HG03432 (cell line): ENCODE measurements around the gene SERPING1.

Source experiments
- ATAC-seq: cut with Tn5 transposase; IDR thresholded peaks from one replicate; pipeline ENCODE4 v1.9.1; 2021; ENCODE audit warnings: mild to moderate bottlenecking, moderate library complexity; ENCODE audit not compliant: unreplicated experiment

The SERPING1 gene

GRCh38 chr11:57597916-57598830, 688 bp downstream of the SERPING1 start:
- ATAC-seq: no peak

DNA sequence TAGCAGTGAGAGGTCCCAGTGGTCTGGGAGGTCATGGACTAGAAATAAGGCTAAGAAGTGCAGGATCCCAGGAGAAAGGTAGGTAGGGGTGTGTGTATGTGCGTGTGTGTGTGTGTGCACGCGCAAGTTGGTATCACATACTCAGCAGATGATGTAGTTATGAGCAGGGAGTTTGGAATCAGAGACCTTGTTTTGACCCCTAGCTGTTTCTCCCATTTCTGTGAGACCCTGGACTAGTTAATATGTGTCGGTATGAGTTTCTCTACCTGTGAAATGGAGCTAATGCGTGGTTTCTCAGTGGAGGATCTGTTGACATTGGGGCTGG, 1.3 kb downstream of the SERPING1 start:
- ATAC-seq: no peak

DNA sequence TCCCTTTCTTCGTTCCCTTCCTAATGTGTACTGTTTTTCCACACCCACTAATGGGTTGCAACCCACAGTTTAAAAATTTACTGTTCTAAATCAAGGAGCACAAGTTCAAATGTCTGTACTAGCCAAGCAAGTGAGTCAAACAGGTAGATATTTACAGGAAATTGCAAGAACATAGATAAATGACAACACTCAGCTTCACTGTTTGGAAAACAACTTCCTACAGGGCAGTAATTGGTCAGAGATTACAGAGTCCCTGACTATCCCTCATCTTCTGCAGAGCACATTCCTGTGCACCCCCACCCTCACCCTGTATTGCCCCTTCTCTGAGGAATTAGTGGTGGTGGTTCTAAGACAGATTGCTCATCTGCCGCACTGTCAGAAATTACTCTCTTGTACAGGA, 1.9 kb downstream of the SERPING1 start:
- ATAC-seq: no peak

DNA sequence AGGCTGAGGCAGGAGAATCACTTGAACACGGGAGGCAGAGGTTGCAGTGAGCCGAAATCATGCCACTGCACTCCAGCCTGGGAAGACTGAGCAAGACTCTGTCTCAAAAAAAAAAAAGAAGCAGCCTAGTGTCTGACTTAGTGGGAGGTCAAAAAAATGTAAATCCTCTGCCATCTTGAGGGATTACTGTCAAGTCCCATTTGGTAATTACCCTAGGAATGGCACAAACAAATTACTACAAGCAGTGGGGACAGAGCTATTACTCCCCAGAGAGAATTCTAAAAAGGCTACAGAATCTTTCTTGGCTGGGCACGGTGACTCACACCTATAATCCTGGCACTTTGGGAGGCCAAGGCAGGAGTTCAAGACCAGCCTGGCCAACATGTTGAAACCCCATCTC, 3.8 kb downstream of the SERPING1 start:
- ATAC-seq: no peak

GRCh38 chr11:57604296-57605027, 7.0 kb downstream of the SERPING1 start:
- no peak for ATAC-seq

- ATAC-seq: no peak
Observed at GRCh38 chr11:57605028-57605420, 7.5 kb downstream of the SERPING1 start.

GRCh38 chr11:57610170-57610569, 12.7 kb downstream of the SERPING1 start:
- ATAC-seq: no peak

DNA sequence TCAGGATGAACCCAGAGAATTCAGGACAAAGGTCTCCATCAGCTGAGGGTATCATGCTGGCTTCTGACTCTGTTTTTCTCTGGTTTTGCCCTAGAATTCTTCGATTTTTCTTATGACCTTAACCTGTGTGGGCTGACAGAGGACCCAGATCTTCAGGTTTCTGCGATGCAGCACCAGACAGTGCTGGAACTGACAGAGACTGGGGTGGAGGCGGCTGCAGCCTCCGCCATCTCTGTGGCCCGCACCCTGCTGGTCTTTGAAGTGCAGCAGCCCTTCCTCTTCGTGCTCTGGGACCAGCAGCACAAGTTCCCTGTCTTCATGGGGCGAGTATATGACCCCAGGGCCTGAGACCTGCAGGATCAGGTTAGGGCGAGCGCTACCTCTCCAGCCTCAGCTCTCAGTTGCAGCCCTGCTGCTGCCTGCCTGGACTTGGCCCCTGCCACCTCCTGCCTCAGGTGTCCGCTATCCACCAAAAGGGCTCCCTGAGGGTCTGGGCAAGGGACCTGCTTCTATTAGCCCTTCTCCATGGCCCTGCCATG, 16.8 kb downstream of the SERPING1 start:
- ATAC-seq: no peak

- no peak for ATAC-seq
Observed at GRCh38 chr11:57615308-57615707, 17.8 kb downstream of the SERPING1 start.

DNA sequence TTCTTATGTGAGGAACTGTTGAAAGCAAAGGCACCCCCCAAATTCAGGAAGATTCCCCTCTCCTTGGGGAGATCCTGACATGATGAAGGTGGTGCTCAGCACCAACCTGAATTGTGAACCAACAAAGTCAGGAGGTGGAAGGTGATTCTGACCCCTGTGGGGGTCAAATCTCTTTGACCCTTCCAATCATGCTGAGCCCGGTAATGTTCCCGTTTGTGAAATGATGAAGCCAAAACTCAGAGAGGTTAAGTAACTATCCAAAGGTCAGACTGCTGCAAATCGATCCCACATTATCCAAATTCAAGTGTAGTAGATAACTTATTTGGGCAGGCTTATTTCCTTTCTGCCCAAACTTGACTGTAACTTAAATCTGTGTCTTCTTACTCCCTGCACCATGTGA, 19.1 kb downstream of the SERPING1 start:
- no peak for ATAC-seq

GRCh38 chr11:57618438-57618837, 21.0 kb downstream of the SERPING1 start:
- ATAC-seq: no peak

DNA sequence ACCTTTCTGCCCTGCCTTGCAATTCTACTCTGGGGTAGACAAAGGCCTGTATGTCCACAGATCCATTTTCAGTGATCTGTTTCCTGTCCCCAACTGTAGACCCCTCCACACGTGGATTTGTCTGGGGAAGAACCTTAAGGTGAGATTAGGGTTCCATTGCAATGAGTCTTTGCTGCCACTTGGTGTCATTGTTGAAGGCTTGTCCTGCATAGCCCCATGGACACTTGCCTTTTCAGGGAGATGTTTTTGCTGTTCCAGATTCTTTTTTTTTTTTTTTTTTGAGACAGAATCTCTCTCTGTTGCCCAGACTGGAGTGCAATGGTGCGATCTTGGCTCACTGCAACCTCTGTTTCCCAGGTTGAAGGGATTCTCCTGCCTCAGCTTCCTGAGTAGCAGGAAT, 21.8 kb downstream of the SERPING1 start:
- no peak for ATAC-seq

- ATAC-seq: no peak
Observed at GRCh38 chr11:57620467-57620866, 23.0 kb downstream of the SERPING1 start.

DNA sequence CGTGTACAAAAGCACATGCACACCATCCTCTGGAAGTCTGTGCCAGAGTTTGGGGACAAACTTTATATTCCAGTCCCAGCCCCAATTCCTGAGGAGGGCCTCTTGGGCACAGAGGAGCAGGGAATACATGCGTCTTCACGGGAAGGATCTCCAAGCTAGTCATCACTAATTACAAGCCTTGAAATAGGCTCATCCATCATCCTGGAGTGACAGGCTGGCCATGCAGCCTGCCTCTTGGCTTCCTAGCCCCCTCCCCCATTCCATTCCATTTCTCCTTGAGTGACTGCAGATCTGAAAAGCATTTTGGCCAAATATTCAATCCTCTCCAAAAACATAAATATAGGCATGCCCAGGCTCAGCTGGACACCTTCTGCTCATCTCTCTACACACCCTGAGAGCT, 24.8 kb downstream of the SERPING1 start:
- no peak for ATAC-seq

DNA sequence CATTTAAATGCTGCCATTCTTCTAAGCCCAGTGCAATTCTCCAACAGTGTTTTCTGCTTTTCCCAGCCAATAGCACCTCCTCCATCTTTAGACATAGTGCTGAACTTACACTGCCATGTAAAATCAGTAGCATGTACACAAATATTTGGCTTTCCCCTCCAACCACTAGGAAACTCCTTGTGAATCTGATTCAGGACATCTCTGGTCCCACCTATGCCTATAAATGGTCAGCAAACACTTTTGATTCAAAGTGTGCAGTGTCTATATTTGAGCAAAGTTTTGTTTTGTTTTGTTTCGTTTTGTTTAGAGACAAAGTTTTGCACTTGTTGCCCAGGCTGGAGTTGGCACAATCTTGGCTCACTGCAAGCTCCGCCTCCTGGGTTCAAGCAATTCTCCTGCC, 27.4 kb downstream of the SERPING1 start:
- no peak for ATAC-seq

DNA sequence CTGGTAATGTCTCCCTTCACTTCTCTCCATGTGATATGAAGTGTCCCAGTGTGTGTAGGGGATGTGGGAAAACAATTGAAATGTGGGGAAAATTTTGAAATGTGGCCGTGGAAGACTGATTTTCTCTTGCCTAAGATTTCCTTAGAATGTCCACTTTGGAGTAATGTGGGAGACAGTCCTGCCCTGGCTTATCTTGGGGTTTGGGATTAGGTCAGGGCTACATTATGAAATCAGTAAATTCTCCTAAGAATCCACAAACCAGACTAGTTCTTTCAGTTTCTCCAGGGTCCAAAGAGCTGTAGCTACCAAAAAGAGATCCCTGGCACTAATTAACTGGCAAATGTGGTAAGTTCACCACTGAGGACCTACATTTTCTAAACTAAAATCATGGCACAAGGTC, 29.4 kb downstream of the SERPING1 start:
- no peak for ATAC-seq

DNA sequence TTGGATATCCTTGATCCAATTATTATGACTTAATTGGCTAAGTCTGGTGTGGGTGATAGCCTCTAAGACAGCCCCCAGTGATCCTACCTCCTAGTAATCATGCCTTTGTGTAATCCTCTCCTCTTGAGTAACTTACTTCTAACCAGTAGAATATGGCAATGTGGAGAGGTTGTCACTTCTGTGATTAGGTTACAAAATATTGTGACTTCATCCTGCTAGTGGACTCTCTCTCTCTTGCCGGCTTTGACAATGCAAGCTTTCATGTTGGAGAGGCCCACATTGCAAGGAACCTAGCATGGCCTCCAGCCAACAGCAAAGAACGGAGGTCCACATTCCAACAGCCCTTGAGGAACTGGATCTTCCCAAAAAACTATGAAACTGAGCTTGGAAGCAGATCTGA, 32.7 kb downstream of the SERPING1 start:
- ATAC-seq: no peak

DNA sequence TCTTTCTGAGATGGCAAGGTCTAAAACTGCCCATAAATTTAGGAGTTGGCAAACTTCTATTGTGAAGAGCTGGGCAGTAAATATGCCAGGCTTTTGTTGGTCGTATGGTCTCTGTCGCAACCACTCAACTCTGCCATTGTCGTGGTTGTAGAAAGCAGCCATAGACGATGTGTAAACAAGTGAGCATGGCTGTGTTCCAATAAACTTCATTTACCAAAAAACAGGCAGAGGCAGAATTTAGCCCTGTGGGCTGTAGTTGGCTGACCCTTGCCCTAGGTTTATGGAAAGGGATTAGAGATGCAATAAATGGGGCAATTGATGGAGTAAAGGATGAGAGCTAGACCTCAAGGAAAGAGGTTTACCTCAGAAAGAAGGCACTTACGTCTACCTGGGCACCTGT, 34.6 kb downstream of the SERPING1 start:
- ATAC-seq: no peak

GRCh38 chr11:57633394-57634070, 36.0 kb downstream of the SERPING1 start:
- ATAC-seq: no peak

- no peak for ATAC-seq
Observed at GRCh38 chr11:57634311-57634710, 36.8 kb downstream of the SERPING1 start.

GRCh38 chr11:57635246-57635645, 37.8 kb downstream of the SERPING1 start:
- no peak for ATAC-seq

- no peak for ATAC-seq
Observed at GRCh38 chr11:57637626-57638004, 40.1 kb downstream of the SERPING1 start.
